SK-N-SH treated with all-trans-retinoic acid at 6 μM for 48 hours (cell line): ENCODE data around the gene CABP7.

Experiments
- ATAC-seq: fragments of 200-7000 bp; cut with Tn5 transposase; 3 replicates; pipeline ENCODE4 v1.9.1; 2020; ENCODE audit warnings: mild to moderate bottlenecking, moderate library complexity
- ARNTL ChIP-seq: fragments of 450-650 bp; formaldehyde crosslinking; IDR thresholded peaks from 2 replicates; pipeline ENCODE4 v1.5.0; 2020; ENCODE audit warnings: low read depth, mild to moderate bottlenecking, moderate library complexity, borderline replicate concordance
- CSDC2 ChIP-seq: fragments of 250-450 bp; sonication (Bioruptor Pico); IDR thresholded peaks from 2 replicates; pipeline ENCODE4 v1.5.0; 2020; ENCODE audit warnings: mild to moderate bottlenecking, moderate library complexity
- ESRRG ChIP-seq: fragments of 250-450 bp; sonication (Bioruptor Pico); IDR thresholded peaks from 2 replicates; pipeline ENCODE4 v1.6.1; 2021; ENCODE audit warnings: mild to moderate bottlenecking
- GLIS3 ChIP-seq: fragments of 250-450 bp; sonication (Bioruptor Pico); IDR thresholded peaks from 2 replicates; pipeline ENCODE4 v1.5.0; 2020; ENCODE audit warnings: mild to moderate bottlenecking, moderate library complexity
- ISL1 ChIP-seq: fragments of 250-450 bp; sonication (Bioruptor Pico); IDR thresholded peaks from 2 replicates; pipeline ENCODE4 v2.1.2; 2022; ENCODE audit warnings: mild to moderate bottlenecking, moderate library complexity
- OSR1 ChIP-seq: fragments of 250-450 bp; sonication (Bioruptor Pico); IDR thresholded peaks from 2 replicates; pipeline ENCODE4 v1.8.0; 2022; ENCODE audit warnings: moderate library complexity, mild to moderate bottlenecking, inconsistent platforms
- PPARA ChIP-seq: fragments of 250-450 bp; sonication (Bioruptor Pico); IDR thresholded peaks from 2 replicates; pipeline ENCODE4 v1.5.0; 2020; ENCODE audit warnings: mild to moderate bottlenecking, borderline replicate concordance
- RARB ChIP-seq: fragments of 250-450 bp; sonication (Bioruptor Pico); IDR thresholded peaks from 2 replicates; pipeline ENCODE4 v1.8.0; 2021; ENCODE audit warnings: mild to moderate bottlenecking, moderate library complexity
- SNAI2 ChIP-seq: fragments of 250-450 bp; sonication (Bioruptor Pico); IDR thresholded peaks from 2 replicates; pipeline ENCODE4 v1.5.0; 2020; ENCODE audit warnings: mild to moderate bottlenecking, moderate library complexity
- TCF4 ChIP-seq: fragments of 250-450 bp; sonication (Bioruptor Pico); IDR thresholded peaks from 2 replicates; pipeline ENCODE4 v1.8.0; 2021; ENCODE audit warnings: mild to moderate bottlenecking, moderate library complexity, borderline replicate concordance
- TOX ChIP-seq: fragments of 250-450 bp; sonication (Bioruptor Pico); IDR thresholded peaks from 2 replicates; pipeline ENCODE4 v1.8.0; 2021; ENCODE audit warnings: mild to moderate bottlenecking, moderate library complexity, borderline replicate concordance
- ZC3H10 ChIP-seq: fragments of 250-450 bp; sonication (Bioruptor Pico); IDR thresholded peaks from 2 replicates; pipeline ENCODE4 v1.5.1; 2021; ENCODE audit warnings: mild to moderate bottlenecking, moderate library complexity
- ZFP3 ChIP-seq: fragments of 250-450 bp; sonication (Bioruptor Pico); IDR thresholded peaks from 2 replicates; pipeline ENCODE4 v1.5.0; 2020; ENCODE audit warnings: mild to moderate bottlenecking, moderate library complexity
- ZNF565 ChIP-seq: fragments of 450-650 bp; formaldehyde crosslinking; conservative IDR thresholded peaks from 2 replicates; pipeline ENCODE4 v1.5.0; 2020; ENCODE audit warnings: low read depth, mild to moderate bottlenecking, moderate library complexity
- ZNF70 ChIP-seq: fragments of 450-650 bp; formaldehyde crosslinking; IDR thresholded peaks from 2 replicates; pipeline ENCODE4 v1.5.0; 2020; ENCODE audit warnings: mild to moderate bottlenecking, moderate library complexity
- ZNF8 ChIP-seq: fragments of 450-650 bp; formaldehyde crosslinking; IDR thresholded peaks from 2 replicates; pipeline ENCODE4 v1.5.0; 2020; ENCODE audit warnings: mild to moderate bottlenecking, moderate library complexity
- TF ChIP-seq, protein P1 (sequence below): fragments of 250-450 bp; sonication (Bioruptor Pico); IDR thresholded peaks from 2 replicates; pipeline ENCODE4 v1.5.1; 2021; ENCODE audit warnings: mild to moderate bottlenecking, moderate library complexity
- TF ChIP-seq, protein P2 (sequence below): fragments of 250-450 bp; sonication (Bioruptor Pico); IDR thresholded peaks from 2 replicates; pipeline ENCODE4 v1.8.0; 2020; ENCODE audit warnings: mild to moderate bottlenecking, moderate library complexity, borderline replicate concordance
- TF ChIP-seq, protein P3 (sequence below): fragments of 250-450 bp; sonication (Bioruptor Pico); IDR thresholded peaks from 2 replicates; pipeline ENCODE4 v1.5.0; 2020; ENCODE audit warnings: mild to moderate bottlenecking, moderate library complexity
- TF ChIP-seq, protein P4 (sequence below): fragments of 250-450 bp; sonication (Bioruptor Pico); IDR thresholded peaks from 2 replicates; pipeline ENCODE4 v1.8.0; 2021; ENCODE audit warnings: low read depth, mild to moderate bottlenecking, moderate library complexity, borderline replicate concordance

CABP7 gene

DNA sequence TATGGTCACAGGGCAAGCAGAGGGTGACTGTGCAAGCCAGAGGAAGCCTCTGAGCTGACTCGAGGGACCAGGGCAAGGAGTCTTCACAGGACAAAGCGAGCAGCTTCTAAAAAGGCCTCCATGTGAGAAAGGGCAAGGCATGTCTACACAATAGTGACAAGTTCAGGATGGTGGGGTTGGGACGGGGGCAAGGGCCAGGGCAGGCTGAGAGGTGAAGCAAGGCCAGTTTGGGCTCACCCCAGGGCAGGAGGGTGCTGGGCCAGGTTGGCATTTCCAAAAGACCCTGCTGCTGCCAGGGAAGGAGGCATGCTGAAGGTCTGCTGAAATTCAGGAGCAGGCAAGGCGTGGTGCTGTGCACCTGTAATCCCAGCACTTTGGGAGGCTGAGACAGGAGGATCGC, 12.3 kb upstream of the CABP7 start:
- TF ChIP-seq ISL1 (CRISPR knock-in tag) (no peak), TCF4 (CRISPR knock-in tag) (no peak), ZC3H10 (CRISPR knock-in tag) (no peak), GLIS3 (no peak), ZNF565 (no peak), TOX (CRISPR knock-in tag) (no peak), PPARA (no peak), ZFP3 (CRISPR knock-in tag) (no peak), RARB (no peak)
- ATAC-seq = no peak

DNA sequence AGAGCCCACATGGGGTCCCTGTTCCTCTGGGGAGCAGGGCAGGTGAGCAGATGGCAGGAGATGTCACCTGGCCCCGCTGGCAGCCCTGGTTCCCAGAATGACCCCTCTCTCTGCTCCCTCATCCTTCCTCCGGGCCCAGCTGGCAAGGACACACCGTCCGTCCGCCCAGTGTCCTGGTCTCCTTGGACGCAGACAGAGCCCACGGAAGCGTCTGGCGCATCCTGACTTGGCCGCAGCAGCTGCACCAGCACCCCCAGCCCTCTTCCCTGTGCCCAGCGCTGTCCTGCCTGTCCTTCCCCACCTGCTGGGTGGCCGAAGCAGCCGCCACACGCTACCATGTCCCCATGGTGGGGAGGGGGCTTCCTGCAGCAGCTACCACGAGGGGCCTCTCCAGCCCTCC, 9.6 kb upstream of the CABP7 start:
- TF ChIP-seq ZNF8 (CRISPR knock-in tag) (no peak), TOX (CRISPR knock-in tag) (no peak), CSDC2 (CRISPR knock-in tag) (no peak), ZC3H10 (CRISPR knock-in tag) (no peak), RARB (no peak), ZNF565 (no peak), SNAI2 (CRISPR knock-in tag) (no peak), ESRRG (CRISPR knock-in tag) (no peak), TCF4 (CRISPR knock-in tag) (no peak), ARNTL (CRISPR knock-in tag) (no peak), ZNF70 (CRISPR knock-in tag) (no peak)
- TF ChIP-seq, protein P1, sequence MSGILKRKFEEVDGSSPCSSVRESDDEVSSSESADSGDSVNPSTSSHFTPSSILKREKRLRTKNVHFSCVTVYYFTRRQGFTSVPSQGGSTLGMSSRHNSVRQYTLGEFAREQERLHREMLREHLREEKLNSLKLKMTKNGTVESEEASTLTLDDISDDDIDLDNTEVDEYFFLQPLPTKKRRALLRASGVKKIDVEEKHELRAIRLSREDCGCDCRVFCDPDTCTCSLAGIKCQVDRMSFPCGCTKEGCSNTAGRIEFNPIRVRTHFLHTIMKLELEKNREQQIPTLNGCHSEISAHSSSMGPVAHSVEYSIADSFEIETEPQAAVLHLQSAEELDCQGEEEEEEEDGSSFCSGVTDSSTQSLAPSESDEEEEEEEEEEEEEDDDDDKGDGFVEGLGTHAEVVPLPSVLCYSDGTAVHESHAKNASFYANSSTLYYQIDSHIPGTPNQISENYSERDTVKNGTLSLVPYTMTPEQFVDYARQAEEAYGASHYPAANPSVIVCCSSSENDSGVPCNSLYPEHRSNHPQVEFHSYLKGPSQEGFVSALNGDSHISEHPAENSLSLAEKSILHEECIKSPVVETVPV = no peak
- TF ChIP-seq, protein P2, sequence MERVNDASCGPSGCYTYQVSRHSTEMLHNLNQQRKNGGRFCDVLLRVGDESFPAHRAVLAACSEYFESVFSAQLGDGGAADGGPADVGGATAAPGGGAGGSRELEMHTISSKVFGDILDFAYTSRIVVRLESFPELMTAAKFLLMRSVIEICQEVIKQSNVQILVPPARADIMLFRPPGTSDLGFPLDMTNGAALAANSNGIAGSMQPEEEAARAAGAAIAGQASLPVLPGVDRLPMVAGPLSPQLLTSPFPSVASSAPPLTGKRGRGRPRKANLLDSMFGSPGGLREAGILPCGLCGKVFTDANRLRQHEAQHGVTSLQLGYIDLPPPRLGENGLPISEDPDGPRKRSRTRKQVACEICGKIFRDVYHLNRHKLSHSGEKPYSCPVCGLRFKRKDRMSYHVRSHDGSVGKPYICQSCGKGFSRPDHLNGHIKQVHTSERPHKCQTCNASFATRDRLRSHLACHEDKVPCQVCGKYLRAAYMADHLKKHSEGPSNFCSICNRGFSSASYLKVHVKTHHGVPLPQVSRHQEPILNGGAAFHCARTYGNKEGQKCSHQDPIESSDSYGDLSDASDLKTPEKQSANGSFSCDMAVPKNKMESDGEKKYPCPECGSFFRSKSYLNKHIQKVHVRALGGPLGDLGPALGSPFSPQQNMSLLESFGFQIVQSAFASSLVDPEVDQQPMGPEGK (CRISPR knock-in tag) = no peak
- TF ChIP-seq, protein P3, sequence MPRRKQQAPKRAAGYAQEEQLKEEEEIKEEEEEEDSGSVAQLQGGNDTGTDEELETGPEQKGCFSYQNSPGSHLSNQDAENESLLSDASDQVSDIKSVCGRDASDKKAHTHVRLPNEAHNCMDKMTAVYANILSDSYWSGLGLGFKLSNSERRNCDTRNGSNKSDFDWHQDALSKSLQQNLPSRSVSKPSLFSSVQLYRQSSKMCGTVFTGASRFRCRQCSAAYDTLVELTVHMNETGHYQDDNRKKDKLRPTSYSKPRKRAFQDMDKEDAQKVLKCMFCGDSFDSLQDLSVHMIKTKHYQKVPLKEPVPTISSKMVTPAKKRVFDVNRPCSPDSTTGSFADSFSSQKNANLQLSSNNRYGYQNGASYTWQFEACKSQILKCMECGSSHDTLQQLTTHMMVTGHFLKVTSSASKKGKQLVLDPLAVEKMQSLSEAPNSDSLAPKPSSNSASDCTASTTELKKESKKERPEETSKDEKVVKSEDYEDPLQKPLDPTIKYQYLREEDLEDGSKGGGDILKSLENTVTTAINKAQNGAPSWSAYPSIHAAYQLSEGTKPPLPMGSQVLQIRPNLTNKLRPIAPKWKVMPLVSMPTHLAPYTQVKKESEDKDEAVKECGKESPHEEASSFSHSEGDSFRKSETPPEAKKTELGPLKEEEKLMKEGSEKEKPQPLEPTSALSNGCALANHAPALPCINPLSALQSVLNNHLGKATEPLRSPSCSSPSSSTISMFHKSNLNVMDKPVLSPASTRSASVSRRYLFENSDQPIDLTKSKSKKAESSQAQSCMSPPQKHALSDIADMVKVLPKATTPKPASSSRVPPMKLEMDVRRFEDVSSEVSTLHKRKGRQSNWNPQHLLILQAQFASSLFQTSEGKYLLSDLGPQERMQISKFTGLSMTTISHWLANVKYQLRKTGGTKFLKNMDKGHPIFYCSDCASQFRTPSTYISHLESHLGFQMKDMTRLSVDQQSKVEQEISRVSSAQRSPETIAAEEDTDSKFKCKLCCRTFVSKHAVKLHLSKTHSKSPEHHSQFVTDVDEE (CRISPR knock-in tag) = no peak
- ATAC-seq = no peak

DNA sequence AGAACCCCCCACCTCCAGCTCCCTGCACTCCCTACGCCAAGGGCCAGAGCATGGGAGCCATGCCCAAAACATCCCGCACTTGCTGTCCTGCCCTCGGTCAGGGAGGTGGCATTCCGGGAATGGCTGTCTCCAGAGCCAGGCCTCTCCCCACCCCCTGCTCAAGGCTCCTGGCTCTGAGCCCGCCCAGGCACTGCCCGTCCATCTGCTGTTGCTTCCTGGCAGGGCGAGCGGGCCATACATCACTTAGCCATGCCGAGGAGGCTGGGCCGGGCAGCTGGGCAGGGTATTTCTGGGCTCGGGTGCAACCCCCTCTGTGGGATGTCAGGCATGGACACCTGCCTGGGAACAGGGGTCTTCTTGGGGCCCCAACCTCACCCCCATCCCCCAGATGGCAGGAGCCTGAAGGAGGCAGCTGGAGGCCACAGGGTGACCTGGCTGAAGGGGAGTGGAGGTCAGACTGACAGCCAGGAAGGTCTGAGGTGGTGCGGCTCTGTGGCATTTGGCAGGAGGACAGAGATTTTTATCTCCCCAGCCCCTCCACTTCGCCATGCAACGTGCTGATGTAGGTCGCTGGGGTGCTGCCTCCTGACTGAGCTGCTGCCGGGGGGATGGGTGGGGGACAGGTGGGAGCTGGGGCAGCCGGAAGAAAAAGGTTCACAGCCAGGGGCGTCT, 8.7 kb upstream of the CABP7 start:
- TF ChIP-seq, protein P1 = no peak
- no peak for TF ChIP-seq OSR1 (CRISPR knock-in tag)
- TF ChIP-seq, protein P4, sequence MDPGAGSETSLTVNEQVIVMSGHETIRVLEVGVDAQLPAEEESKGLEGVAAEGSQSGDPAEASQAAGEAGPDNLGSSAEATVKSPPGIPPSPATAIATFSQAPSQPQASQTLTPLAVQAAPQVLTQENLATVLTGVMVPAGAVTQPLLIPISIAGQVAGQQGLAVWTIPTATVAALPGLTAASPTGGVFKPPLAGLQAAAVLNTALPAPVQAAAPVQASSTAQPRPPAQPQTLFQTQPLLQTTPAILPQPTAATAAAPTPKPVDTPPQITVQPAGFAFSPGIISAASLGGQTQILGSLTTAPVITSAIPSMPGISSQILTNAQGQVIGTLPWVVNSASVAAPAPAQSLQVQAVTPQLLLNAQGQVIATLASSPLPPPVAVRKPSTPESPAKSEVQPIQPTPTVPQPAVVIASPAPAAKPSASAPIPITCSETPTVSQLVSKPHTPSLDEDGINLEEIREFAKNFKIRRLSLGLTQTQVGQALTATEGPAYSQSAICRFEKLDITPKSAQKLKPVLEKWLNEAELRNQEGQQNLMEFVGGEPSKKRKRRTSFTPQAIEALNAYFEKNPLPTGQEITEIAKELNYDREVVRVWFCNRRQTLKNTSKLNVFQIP (CRISPR knock-in tag) = no peak
- TF ChIP-seq, protein P3 (CRISPR knock-in tag) = peak; percentile 18; the same call in 1 of the 2 replicates
- ATAC-seq = peak; percentile 90
